ENCODE data around the gene RUNDC3A.
"Not testable (repeated sequence)": the region's sequence is repeated elsewhere in the genome, so short reads cannot be mapped to it uniquely, and the experiment has no call there.

Gene RUNDC3A

GRCh38 chr17:44346064-44346844, 37.9 kb downstream of the RUNDC3A start:
- no peak for DNase-seq

- not testable (repeated sequence) for DNase-seq
Observed at GRCh38 chr17:44347206-44348055, 39.0 kb downstream of the RUNDC3A start.

GRCh38 chr17:44348234-44348987, 40.0 kb downstream of the RUNDC3A start:
- no peak for DNase-seq

- DNase-seq, result no peak
Observed at GRCh38 chr17:44348988-44349364, 40.6 kb downstream of the RUNDC3A start.

- DNase-seq, result no peak
Observed at GRCh38 chr17:44349553-44350070, 41.2 kb downstream of the RUNDC3A start.

GRCh38 chr17:44350733-44351226, 42.4 kb downstream of the RUNDC3A start:
- peak; percentile 79 for DNase-seq

GRCh38 chr17:44351464-44351863, 43.1 kb downstream of the RUNDC3A start:
- DNase-seq, result no peak

- no peak for DNase-seq
Observed at GRCh38 chr17:44351961-44352827, 43.8 kb downstream of the RUNDC3A start.

GRCh38 chr17:44352828-44353671, 44.6 kb downstream of the RUNDC3A start:
- no peak for DNase-seq

- DNase-seq, result peak; percentile 29
Observed at GRCh38 chr17:44353672-44354331, 45.4 kb downstream of the RUNDC3A start.

GRCh38 chr17:44354582-44355561, 46.5 kb downstream of the RUNDC3A start:
- DNase-seq, result peak; percentile 70

- DNase-seq, result no peak
Observed at GRCh38 chr17:44355642-44356099, 47.3 kb downstream of the RUNDC3A start.

GRCh38 chr17:44356241-44356640, 47.8 kb downstream of the RUNDC3A start:
- no peak for DNase-seq

- no peak for DNase-seq
Observed at GRCh38 chr17:44358066-44358465, 49.7 kb downstream of the RUNDC3A start.

GRCh38 chr17:44359006-44359405, 50.6 kb downstream of the RUNDC3A start:
- DNase-seq, result no peak

GRCh38 chr17:44359458-44360143, 51.2 kb downstream of the RUNDC3A start:
- DNase-seq, result no peak

- DNase-seq, result no peak
Observed at GRCh38 chr17:44360144-44360533, 51.7 kb downstream of the RUNDC3A start.

- DNase-seq, result no peak
Observed at GRCh38 chr17:44360826-44361225, 52.4 kb downstream of the RUNDC3A start.
